Fibroblast of skin of left biceps (primary cell): Measurements from ENCODE around the gene IGFBP5.

Experiments used
- DNase-seq, 2 experiments: peaks; one replicate each; pipeline ENCODE4 v3.0.0-alpha.2; 2013; ENCODE audit warnings: low read depth in 2 of 2

IGFBP5 gene

GRCh38 chr2:216665717-216666116, 29.6 kb downstream of the IGFBP5 start:
- no peak for DNase-seq

DNA sequence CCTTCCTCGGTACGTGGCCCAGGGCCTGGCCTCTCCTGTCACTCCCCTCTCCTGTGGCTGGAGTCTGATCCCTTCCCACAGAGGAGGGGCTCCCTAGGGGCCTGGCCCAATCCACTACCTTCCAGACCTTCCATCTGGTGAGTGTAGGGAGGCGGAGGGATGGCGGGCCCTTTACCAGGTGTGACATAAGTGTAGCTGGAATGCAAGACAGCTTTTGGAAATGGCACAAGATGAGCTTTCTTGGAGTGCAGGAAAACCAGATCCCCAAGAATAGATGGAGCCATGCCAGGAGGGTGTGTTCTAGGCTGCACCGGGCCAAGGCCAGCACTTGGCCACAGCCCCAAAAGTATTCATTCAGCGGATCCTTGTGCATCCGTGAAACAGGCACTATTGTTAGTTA, 30.1 kb downstream of the IGFBP5 start:
- no peak for DNase-seq

DNA sequence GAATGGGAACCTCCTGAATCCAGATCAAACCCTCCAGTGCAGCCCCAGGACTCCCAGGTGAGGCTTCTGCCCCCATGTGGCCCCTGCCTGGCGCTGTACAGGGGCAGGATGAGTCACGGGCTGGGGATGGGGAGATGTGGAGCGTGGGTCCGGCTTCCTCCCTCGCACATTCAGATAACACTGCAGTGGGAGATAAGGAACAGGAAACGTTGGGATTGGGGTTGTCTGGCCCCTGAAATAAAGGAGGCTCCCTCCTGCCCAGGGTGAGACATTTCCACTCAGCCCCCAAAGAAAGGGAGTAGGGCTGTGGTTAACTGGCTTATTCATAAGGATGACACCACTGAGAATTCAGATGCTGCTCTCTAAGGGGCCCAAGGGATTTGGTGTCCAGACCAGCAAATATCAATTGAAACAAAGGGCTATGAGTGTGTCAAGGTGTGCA, 30.7 kb downstream of the IGFBP5 start:
- no peak for DNase-seq

DNA sequence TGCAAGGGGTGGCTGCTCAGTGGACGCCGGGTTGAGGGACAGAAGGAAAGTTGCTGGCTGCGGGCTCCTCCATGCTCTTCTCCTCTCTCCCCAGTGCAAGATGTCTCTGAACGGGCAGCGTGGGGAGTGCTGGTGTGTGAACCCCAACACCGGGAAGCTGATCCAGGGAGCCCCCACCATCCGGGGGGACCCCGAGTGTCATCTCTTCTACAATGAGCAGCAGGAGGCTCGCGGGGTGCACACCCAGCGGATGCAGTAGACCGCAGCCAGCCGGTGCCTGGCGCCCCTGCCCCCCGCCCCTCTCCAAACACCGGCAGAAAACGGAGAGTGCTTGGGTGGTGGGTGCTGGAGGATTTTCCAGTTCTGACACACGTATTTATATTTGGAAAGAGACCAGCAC, 31.5 kb downstream of the IGFBP5 start:
- DNase-seq, result no peak

- DNase-seq, result no peak
Observed at GRCh38 chr2:216663106-216663505, 32.2 kb downstream of the IGFBP5 start.

GRCh38 chr2:216661639-216662375, 33.5 kb downstream of the IGFBP5 start:
- no peak for DNase-seq

- no peak for DNase-seq
Observed at GRCh38 chr2:216661051-216661450, 34.3 kb downstream of the IGFBP5 start.

GRCh38 chr2:216660496-216660895, 34.9 kb downstream of the IGFBP5 start:
- DNase-seq, result no peak

DNA sequence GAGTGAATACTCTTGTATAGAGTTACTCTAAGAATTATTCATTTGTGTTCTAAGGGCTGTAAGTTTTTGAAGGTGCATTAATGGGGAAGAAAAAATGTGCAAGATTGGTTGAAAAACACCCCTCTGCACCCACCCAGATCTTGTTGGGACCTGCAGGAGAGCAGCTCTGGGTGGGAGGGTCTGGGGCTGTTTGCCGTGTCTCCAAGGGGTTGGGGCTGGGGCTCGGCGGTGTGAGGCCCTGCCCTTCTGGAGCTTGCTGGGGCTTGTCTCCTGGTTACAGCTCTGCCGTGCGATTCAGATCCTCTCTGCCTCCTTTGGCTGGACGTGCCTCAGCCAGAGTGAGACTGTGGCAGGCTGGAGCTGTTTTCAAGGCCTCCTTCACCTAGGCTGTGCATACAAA, 36.1 kb downstream of the IGFBP5 start:
- DNase-seq, result no peak

DNA sequence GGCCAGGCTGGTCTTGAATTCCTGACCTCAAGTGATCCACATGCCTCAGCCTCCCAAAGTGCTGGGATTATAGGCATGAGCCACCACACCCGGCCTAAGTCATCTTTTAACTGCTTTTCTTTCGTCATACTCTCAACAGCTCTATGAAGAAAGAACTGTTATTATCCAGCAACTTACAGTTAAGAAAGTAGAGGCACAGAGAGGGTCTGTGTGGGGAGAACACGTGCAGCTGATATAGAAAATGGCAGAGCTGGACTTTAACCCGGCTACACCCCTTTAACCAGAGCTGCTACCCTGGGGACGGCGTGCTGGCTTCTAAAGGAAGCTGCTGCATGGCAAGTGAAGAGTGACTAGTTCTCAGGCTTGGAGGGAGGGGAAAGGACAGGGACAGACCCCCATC, 36.6 kb downstream of the IGFBP5 start:
- DNase-seq, result no peak

DNA sequence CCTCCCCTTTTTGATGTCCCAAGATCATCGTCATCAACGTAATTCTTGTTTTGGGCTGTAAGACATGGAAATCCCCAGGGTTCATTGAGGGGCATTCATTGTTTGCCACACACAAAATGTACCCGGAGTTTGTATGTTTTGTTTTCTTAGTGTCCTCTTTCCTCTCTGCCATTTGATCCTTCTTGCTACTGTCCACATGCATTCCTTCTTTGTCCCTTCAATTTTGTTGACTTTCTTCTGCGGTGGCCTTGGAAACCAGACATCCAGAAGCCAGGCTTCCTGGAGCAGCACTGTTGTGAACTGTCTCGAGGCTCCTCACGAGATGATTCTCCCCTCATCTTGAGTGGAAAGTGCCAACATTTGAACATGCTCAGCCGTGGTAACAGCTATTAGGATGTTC, 37.4 kb downstream of the IGFBP5 start:
- DNase-seq, result no peak

DNA sequence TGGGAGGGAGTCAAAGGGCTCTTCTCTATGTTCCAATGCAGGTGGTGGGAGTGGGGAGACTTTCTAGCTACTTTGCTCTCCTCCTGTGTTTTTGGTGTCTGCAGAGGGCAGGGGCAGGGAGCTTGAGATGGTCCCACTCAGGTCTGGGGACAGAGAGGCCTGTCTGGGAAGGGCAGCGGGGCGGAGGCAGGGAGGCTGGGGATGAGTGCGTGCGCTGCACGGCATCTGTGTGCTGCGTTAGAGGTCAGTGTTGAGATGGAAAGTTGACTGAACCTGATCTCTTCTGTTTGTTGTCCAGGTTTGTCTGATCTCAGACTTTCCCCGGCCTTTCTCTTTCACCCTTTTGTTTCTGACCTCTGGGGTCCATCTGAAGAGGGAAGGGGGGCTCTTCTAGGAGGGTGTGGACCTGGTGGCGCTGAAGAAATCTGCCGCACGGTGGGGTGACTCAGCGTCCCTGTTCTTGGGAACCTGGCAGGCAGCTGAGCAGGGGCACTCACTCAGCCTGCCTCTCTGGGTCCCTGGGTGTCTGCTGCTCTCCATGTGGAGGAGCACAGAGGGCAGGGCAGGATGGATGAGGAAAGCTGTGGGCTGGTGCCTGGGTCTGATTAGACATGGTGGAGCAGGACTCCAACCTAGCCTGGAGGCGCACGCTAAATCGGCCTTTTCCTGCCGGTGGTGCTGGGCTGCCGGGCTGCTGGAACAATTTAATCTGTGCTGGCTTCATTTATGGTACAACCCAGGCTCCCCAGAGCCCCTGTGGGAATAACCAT, 38.1 kb downstream of the IGFBP5 start:
- DNase-seq, result no peak

- no peak for DNase-seq
Observed at GRCh38 chr2:216654528-216655052, 40.8 kb downstream of the IGFBP5 start.

GRCh38 chr2:216653931-216654365, 41.4 kb downstream of the IGFBP5 start:
- no peak for DNase-seq

DNA sequence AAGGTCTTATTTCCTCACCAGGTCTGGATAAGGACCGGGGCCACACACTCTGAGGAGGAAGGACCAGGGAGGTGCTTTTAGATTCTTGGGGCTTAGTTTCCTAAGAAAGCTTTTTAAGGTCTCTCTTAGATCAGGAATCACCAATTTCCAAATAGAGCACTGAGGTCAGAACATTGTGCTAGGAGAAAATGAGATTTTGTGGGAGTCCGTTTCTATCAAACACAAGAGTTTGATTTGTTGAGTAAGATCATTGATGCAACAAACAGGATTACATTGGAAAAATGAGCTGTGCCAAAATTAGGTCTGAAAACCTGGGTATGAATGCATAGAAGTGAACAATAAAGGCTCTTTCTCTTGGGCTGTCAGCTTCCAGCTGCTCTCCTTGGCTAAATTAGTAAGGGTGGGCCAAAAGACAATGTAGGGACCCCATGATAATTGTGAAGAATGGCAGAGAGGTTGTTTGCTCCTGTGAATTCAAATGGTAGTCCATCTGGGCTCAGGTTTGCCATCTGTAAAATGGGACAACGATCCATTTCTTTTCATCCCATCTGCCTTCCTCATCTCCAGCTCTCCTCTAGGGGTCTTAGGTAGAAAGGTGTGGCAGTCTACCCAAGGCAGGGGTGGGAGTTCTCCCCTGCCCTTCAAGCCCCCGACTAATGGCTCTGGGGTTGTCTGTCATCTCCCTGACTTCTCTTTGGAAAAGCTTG, 42.1 kb downstream of the IGFBP5 start:
- DNase-seq, result no peak

DNA sequence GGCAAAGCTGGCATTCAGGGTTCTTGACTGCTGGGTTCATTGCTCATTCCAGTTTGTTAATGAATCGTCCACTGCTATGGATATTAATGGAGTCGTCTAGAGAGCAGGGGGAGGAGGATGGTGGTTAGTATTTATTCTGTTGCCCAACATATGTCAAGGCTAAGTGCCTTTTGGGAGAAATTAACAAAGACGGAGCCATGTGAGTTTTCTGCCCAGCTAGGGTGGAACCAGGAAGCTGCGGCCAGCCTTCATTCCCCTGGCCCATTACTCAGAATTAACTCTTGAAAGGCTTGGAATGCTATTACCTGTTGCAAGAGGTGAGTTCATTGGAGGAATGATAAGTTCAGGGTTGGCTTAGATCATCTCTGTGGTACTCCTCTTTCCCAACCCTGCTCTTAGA, 42.8 kb downstream of the IGFBP5 start:
- no peak for DNase-seq

- DNase-seq, result peak; percentile 59 to 67
Observed at GRCh38 chr2:216651351-216651881, 43.9 kb downstream of the IGFBP5 start.

GRCh38 chr2:216650626-216651257, 44.6 kb downstream of the IGFBP5 start:
- no peak for DNase-seq

DNA sequence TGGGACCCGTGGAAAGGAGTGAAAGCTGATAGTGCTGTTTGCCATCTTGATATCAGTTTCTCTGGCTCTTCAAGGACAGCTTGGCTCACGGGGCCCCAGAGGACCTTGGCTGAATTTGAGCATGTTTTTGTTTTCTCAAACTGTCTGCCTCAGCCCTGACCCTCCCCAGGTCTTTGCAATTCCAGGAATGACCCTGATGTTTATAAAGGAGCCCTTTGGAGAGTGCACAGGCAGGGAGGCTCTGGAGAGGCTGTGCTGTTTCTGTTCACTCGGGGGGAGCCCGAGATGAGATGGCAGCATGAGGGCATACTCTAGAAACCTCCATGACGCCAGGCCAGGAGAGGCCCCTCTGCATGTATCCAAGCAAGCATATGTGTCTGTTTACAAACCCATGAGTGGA, 45.8 kb downstream of the IGFBP5 start:
- no peak for DNase-seq

DNA sequence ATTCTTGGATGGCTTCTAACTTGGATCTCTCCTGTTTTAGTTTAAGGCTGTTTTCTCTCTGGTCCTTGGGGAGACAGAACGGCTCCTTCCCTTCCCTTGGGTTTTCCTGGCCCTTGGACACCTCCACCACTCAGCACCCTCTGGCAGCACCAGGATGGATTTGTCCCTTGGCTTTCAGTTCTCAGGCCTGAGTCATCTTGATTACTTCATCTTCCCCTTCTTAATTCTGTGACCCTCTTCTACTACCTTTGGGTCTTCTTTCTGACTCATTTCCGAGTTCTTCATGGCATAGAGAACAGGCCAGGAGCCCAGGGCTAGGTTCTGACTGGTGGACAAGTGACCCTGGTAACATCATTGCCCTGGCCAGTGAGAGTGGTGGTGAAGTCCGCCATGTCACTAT, 47.2 kb downstream of the IGFBP5 start:
- DNase-seq, result no peak

DNA sequence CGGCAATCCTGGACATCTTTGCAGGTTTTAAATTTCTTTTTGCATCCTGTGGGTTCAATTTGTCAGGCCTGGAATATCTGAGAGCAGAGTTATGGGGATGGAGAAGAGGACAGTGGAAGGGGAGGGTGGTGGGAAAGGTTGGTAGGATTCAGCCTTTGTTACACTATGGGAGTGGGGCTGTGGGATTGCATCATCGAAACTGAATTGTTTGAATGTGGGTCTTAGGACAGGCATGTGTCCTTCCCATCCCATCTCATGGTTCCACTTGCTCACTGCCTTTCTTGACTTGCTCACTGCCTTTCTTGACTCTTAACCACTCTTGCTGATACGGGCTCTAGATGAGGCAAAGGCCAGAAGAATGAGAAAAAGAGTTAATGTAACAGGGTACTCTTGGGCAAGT, 49.2 kb downstream of the IGFBP5 start:
- no peak for DNase-seq

DNA sequence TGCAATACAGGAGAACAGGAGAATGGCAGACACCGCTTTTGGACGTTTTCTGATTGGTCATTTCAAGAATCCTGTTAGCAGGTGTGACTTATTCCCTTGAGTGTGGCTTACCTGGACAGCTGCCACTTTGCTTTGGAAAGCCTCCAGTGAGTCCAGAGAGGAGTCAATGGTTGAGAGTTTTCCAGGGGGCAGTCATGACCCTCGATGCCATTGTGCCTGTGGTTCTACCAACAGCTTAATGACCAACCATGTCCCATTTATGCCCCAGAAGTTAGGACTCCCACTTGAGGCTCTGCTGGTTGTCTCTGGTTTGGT, 49.8 kb downstream of the IGFBP5 start:
- no peak for DNase-seq
